ENCODE data around the gene PDGFB. TPM values are rescaled to one million over a fixed set of nuclear protein-coding genes. Genes with fewer than 3 reads are reported as not detected.

PDGFB gene
- total and polyA plus RNA-seq, 9 of the 15 experiments (the other 6 are each of a cell fraction or from before 2014, with no cell fraction given) = 0.07 to 4.0 (median 0.48) TPM; not detected in 1

DNA sequence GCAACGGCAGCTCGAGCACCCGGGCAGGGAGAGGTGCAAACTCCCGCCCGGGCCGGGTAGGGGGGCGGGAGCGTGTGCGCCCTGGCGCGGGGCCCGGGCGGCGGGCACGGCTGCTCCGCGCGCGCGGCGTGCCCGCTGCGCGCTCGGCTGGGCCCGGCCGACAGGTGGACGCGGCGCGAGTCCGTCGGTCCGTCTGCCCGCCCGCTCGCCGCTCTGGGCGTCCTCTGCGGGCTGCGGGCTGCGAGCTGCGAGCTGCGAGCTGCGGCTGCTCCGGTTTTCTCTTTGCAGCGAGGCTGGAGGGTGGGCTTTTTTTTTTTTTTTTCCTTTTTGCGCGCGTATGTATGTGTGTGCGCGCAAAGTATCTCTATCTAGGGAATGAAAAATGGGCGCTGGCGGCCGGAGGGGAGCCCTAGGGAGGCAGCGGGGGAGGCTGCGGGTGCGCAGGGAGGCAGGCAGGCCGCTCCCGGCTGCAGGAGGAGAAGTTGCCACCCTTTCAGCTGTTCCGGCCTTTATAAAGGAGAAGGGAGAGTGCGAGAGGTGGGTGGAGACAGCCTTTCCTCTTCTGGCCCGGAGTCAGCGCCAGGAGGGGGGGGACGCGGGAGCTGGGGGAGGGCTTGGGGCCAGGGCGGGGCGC, at the start of gene PDGFB (continued):
- TF ChIP-seq, protein P1, sequence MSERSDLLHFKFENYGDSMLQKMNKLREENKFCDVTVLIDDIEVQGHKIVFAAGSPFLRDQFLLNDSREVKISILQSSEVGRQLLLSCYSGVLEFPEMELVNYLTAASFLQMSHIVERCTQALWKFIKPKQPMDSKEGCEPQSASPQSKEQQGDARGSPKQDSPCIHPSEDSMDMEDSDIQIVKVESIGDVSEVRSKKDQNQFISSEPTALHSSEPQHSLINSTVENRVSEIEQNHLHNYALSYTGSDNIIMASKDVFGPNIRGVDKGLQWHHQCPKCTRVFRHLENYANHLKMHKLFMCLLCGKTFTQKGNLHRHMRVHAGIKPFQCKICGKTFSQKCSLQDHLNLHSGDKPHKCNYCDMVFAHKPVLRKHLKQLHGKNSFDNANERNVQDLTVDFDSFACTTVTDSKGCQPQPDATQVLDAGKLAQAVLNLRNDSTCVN (CRISPR knock-in tag; IDR thresholded peaks at IDR 0.05) = no peak
- no peak for TF ChIP-seq ZEB2 (IDR thresholded peaks at IDR 0.05)
- TF ChIP-seq, protein P2, sequence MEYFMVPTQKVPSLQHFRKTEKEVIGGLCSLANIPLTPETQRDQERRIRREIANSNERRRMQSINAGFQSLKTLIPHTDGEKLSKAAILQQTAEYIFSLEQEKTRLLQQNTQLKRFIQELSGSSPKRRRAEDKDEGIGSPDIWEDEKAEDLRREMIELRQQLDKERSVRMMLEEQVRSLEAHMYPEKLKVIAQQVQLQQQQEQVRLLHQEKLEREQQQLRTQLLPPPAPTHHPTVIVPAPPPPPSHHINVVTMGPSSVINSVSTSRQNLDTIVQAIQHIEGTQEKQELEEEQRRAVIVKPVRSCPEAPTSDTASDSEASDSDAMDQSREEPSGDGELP (CRISPR knock-in tag; IDR thresholded peaks at IDR 0.05; ENCODE audit: borderline replicate concordance) = peak; percentile 50; the same call in 1 of the 2 replicates
- TF ChIP-seq ZNF197 (CRISPR knock-in tag; IDR thresholded peaks at IDR 0.05; ENCODE audit: low read depth) = no peak
- TF ChIP-seq, protein P3, sequence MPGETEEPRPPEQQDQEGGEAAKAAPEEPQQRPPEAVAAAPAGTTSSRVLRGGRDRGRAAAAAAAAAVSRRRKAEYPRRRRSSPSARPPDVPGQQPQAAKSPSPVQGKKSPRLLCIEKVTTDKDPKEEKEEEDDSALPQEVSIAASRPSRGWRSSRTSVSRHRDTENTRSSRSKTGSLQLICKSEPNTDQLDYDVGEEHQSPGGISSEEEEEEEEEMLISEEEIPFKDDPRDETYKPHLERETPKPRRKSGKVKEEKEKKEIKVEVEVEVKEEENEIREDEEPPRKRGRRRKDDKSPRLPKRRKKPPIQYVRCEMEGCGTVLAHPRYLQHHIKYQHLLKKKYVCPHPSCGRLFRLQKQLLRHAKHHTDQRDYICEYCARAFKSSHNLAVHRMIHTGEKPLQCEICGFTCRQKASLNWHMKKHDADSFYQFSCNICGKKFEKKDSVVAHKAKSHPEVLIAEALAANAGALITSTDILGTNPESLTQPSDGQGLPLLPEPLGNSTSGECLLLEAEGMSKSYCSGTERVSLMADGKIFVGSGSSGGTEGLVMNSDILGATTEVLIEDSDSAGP (CRISPR knock-in tag; IDR thresholded peaks at IDR 0.05) = no peak
- TF ChIP-seq, protein P4, sequence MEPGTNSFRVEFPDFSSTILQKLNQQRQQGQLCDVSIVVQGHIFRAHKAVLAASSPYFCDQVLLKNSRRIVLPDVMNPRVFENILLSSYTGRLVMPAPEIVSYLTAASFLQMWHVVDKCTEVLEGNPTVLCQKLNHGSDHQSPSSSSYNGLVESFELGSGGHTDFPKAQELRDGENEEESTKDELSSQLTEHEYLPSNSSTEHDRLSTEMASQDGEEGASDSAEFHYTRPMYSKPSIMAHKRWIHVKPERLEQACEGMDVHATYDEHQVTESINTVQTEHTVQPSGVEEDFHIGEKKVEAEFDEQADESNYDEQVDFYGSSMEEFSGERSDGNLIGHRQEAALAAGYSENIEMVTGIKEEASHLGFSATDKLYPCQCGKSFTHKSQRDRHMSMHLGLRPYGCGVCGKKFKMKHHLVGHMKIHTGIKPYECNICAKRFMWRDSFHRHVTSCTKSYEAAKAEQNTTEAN (CRISPR knock-in tag; IDR thresholded peaks at IDR 0.05) = no peak
- peak; percentile 52; the same call in 1 of the 2 replicates for TF ChIP-seq RBFOX2 (IDR thresholded peaks at IDR 0.05; ENCODE audit: low read depth, low read length)
- TF ChIP-seq PTRF (tag; IDR thresholded peaks at IDR 0.05) = no peak
- TF ChIP-seq ZNF77 (CRISPR knock-in tag; IDR thresholded peaks at IDR 0.05) = no peak
- TF ChIP-seq TBP (optimal IDR thresholded peaks at IDR 0.05; ENCODE audit: low read depth, low read length) = peak; percentile 22
- no peak for TF ChIP-seq NCOA1 (IDR thresholded peaks at IDR 0.05; ENCODE audit: low read depth)
- no peak for TF ChIP-seq TCF7 (IDR thresholded peaks at IDR 0.05; ENCODE audit: borderline replicate concordance)
- no peak for TF ChIP-seq CREBBP (IDR thresholded peaks at IDR 0.05; ENCODE audit: low read depth, low read length)
- TF ChIP-seq ZSCAN32 (CRISPR knock-in tag; IDR thresholded peaks at IDR 0.05) = no peak
- TF ChIP-seq ZNF121 (CRISPR knock-in tag; conservative IDR thresholded peaks at IDR 0.05) = no peak
- no peak for TF ChIP-seq ZNF12 (CRISPR knock-in tag; IDR thresholded peaks at IDR 0.05)
- TF ChIP-seq, protein P5, sequence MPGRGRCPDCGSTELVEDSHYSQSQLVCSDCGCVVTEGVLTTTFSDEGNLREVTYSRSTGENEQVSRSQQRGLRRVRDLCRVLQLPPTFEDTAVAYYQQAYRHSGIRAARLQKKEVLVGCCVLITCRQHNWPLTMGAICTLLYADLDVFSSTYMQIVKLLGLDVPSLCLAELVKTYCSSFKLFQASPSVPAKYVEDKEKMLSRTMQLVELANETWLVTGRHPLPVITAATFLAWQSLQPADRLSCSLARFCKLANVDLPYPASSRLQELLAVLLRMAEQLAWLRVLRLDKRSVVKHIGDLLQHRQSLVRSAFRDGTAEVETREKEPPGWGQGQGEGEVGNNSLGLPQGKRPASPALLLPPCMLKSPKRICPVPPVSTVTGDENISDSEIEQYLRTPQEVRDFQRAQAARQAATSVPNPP (IDR thresholded peaks at IDR 0.05; ENCODE audit: borderline replicate concordance, insufficient read depth, insufficient read length) = no peak
- no peak for TF ChIP-seq HMG20B (CRISPR knock-in tag; IDR thresholded peaks at IDR 0.05)
- TF ChIP-seq, protein P6, sequence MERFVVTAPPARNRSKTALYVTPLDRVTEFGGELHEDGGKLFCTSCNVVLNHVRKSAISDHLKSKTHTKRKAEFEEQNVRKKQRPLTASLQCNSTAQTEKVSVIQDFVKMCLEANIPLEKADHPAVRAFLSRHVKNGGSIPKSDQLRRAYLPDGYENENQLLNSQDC (CRISPR knock-in tag; IDR thresholded peaks at IDR 0.05) = no peak
- TF ChIP-seq, protein P7, sequence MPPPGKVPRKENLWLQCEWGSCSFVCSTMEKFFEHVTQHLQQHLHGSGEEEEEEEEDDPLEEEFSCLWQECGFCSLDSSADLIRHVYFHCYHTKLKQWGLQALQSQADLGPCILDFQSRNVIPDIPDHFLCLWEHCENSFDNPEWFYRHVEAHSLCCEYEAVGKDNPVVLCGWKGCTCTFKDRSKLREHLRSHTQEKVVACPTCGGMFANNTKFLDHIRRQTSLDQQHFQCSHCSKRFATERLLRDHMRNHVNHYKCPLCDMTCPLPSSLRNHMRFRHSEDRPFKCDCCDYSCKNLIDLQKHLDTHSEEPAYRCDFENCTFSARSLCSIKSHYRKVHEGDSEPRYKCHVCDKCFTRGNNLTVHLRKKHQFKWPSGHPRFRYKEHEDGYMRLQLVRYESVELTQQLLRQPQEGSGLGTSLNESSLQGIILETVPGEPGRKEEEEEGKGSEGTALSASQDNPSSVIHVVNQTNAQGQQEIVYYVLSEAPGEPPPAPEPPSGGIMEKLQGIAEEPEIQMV (tag; conservative IDR thresholded peaks at IDR 0.05; ENCODE audit: low read depth) = no peak

Measured in K562 (cell line).